Esophagus squamous epithelium (tissue), 4 donors: Measurements from ENCODE around the gene PPIE.

ENCODE experiments used
- CTCF ChIP-seq, 6 experiments: fragments of 450-650 bp in 4 of 6; fragments of 200-600 bp in 2 of 6; sonication (generic) in 2 of 6; IDR thresholded peaks; one replicate each; pipeline ENCODE4 v1.5.1; 2016 to 2019; ENCODE audit warnings: antibody characterized with exemption in 6 of 6, mild to moderate bottlenecking in 4 of 6, moderate library complexity in 4 of 6
- POLR2A ChIP-seq, 4 donors: fragments of 450-650 bp; IDR thresholded peaks; one replicate each; pipeline ENCODE4 v1.6.1; 2017; ENCODE audit warnings: antibody characterized with exemption in 4 of 4, mild to moderate bottlenecking in 4 of 4, moderate library complexity in 3 of 4

- TF ChIP-seq CTCF (IDR thresholded peaks at IDR 0.05), result no peak
- TF ChIP-seq POLR2A (IDR thresholded peaks at IDR 0.05), result no peak
Measured at GRCh38 chr1:39757501-39757900, 18.8 kb downstream of the PPIE start.
